ENCODE measurements around the gene RC3H2. TPM values are rescaled to one million over a fixed set of nuclear protein-coding genes. Genes with fewer than 3 reads are reported as not detected.

RC3H2 gene, protein sequence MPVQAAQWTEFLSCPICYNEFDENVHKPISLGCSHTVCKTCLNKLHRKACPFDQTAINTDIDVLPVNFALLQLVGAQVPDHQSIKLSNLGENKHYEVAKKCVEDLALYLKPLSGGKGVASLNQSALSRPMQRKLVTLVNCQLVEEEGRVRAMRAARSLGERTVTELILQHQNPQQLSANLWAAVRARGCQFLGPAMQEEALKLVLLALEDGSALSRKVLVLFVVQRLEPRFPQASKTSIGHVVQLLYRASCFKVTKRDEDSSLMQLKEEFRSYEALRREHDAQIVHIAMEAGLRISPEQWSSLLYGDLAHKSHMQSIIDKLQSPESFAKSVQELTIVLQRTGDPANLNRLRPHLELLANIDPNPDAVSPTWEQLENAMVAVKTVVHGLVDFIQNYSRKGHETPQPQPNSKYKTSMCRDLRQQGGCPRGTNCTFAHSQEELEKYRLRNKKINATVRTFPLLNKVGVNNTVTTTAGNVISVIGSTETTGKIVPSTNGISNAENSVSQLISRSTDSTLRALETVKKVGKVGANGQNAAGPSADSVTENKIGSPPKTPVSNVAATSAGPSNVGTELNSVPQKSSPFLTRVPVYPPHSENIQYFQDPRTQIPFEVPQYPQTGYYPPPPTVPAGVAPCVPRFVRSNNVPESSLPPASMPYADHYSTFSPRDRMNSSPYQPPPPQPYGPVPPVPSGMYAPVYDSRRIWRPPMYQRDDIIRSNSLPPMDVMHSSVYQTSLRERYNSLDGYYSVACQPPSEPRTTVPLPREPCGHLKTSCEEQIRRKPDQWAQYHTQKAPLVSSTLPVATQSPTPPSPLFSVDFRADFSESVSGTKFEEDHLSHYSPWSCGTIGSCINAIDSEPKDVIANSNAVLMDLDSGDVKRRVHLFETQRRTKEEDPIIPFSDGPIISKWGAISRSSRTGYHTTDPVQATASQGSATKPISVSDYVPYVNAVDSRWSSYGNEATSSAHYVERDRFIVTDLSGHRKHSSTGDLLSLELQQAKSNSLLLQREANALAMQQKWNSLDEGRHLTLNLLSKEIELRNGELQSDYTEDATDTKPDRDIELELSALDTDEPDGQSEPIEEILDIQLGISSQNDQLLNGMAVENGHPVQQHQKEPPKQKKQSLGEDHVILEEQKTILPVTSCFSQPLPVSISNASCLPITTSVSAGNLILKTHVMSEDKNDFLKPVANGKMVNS
- 34.9 and 35.7 TPM in 2 replicates for total RNA-seq
- polyA plus RNA-seq = 29.4 and 43.1 TPM in 2 replicates
- 15.9 and 24.9 TPM in 2 replicates for polyA plus RNA-seq (2012)
- polyA minus RNA-seq (ENCODE audit: low replicate concordance) = 18.0 and 19.0 TPM in 2 replicates

DNA sequence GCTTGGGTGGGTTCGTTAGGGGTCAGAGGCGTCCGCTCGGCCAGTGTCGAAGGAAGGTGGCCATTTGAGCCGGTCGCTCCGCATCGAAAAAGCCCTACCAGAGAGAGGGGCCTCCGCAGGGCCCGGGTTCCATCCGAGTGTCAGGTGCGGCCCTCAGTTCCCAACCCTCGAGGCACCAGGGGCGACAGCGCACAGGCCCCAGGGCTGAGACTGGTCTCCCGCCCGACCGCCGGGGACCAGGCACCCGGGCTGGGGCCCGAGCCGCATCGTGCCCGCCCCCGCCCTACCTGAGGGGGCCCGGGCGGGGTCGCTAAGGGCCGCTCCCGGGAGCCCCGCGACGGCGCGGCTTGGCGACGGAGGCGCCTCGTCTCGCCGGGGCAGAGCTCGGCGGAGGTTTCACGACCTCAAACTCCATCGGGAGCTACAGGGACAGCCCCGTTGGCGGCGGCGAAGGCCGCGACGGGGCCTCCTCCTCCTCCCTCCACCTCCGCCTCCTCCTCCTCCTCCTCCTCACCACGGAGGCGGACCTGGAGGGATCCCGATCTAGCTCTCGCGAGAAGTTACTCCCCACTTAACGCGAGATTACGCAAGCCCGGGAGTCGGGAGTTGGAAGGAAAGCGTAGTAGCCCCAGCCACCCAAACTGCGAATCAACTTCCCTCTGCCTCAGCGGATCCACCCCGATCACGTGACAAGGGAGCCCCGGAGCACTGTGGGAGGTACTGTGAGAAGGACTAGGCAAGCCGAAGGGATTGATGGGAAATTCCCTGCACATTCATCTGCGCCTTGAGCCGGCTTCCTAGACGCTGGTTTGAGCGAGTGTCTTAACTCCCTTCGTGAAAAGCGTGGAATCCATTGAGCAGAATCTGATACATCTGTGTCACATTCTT, at the start of gene RC3H2:
Gene RC3H2 (minus strand): TSS at position 537 of the 888 bp plus-strand sequence. CDS start 7,850 bp downstream, outside the sequence.
- no peaks in the 10 kb centered on the region for H3K27me3 ChIP-seq (ENCODE audit: control insufficient read depth, insufficient read depth, low read length)
- H4K20me1 ChIP-seq (ENCODE audit: control insufficient read depth, extremely low read depth, insufficient read depth, low read length) = no peaks in the 10 kb centered on the region
- peaks cover 50% of the 10 kb centered on the region for H3K79me2 ChIP-seq (ENCODE audit: control insufficient read depth, insufficient read depth, low read length)
- H3K4me3 ChIP-seq (replicated peaks in 1 of 4; ENCODE audit: control extremely low read depth in 1 of 4, insufficient read depth in 1 of 4, low read depth in 3 of 4, low read length in 4 of 4) = peak within 1 kb of the TSS; percentile 71 to 95 (median 74)
- no peaks in the 10 kb centered on the region for H3K36me3 ChIP-seq (ENCODE audit: control insufficient read depth, insufficient read depth, low read length)
- H3K4me2 ChIP-seq (ENCODE audit: extremely low read depth, insufficient read depth, low read length) = peak within 1 kb of the TSS; percentile 98
- H2AFZ ChIP-seq (ENCODE audit: low read length) = peak within 1 kb of the TSS; percentile 93
- peak; percentile 99 to 100 for DNase-seq (ENCODE audit: low read depth in 2 of 2)
- no peaks in the 10 kb centered on the region for H3K4me1 ChIP-seq (ENCODE audit: control insufficient read depth, extremely low read depth, insufficient read depth, low read length)
- peak within 1 kb of the TSS; percentile 96 for H3K9ac ChIP-seq (ENCODE audit: insufficient read depth, low read length)
- peak within 1 kb of the TSS; percentile 91 for H3K27ac ChIP-seq (ENCODE audit: insufficient read depth, low read length)
- no peaks in the 10 kb centered on the region for H3K9me3 ChIP-seq (ENCODE audit: control insufficient read depth, insufficient read depth, low read depth, low read length)
- TF ChIP-seq, protein P1, sequence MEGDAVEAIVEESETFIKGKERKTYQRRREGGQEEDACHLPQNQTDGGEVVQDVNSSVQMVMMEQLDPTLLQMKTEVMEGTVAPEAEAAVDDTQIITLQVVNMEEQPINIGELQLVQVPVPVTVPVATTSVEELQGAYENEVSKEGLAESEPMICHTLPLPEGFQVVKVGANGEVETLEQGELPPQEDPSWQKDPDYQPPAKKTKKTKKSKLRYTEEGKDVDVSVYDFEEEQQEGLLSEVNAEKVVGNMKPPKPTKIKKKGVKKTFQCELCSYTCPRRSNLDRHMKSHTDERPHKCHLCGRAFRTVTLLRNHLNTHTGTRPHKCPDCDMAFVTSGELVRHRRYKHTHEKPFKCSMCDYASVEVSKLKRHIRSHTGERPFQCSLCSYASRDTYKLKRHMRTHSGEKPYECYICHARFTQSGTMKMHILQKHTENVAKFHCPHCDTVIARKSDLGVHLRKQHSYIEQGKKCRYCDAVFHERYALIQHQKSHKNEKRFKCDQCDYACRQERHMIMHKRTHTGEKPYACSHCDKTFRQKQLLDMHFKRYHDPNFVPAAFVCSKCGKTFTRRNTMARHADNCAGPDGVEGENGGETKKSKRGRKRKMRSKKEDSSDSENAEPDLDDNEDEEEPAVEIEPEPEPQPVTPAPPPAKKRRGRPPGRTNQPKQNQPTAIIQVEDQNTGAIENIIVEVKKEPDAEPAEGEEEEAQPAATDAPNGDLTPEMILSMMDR (conservative IDR thresholded peaks at IDR 0.05 in 1 of 2, IDR thresholded peaks at IDR 0.05 in 1 of 2; ENCODE audit: low read depth in 1 of 2, low read length in 2 of 2) = no peak
- no peak for TF ChIP-seq EZH2 (IDR thresholded peaks at IDR 0.05; ENCODE audit: low read length, missing control alignments)

DNA sequence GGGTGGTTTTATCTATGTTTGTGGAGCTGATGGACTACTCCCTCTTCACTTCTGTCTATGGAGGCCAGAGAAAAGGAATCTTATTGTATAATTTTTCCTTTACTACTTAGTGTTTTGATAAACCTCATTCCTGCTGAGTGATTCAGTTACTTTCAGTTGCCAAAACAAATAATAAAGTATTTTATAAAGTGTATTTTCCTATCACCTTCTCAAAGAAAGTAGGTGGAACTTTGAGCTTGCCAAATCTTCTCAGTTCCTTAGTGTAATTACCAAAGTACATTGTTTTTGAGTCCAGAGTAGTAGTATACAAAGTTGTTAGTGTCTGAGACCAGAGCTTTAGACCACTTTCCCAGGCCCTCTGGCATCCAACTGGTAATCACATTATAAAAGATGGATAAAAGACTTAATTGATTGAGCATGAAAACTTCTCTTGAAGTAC, 49.1 kb upstream of the RC3H2 start:
- Histone ChIP-seq H3K9me3 (ENCODE audit: control insufficient read depth, insufficient read depth, low read depth, low read length) (no peaks in the 10 kb centered on the region), H3K4me3 (replicated peaks in 1 of 4; ENCODE audit: control extremely low read depth in 1 of 4, insufficient read depth in 1 of 4, low read depth in 3 of 4, low read length in 4 of 4) (no peak overlapping the region), H3K9ac (ENCODE audit: insufficient read depth, low read length) (no peak overlapping the region), H3K4me2 (ENCODE audit: extremely low read depth, insufficient read depth, low read length) (peak overlapping the region; percentile 27), H3K4me1 (ENCODE audit: control insufficient read depth, extremely low read depth, insufficient read depth, low read length) (no peaks in the 10 kb centered on the region), H4K20me1 (ENCODE audit: control insufficient read depth, extremely low read depth, insufficient read depth, low read length) (no peaks in the 10 kb centered on the region), H3K27ac (ENCODE audit: insufficient read depth, low read length) (no peak overlapping the region), H3K36me3 (ENCODE audit: control insufficient read depth, insufficient read depth, low read length) (no peaks in the 10 kb centered on the region), H2AFZ (ENCODE audit: low read length) (no peak overlapping the region), H3K27me3 (ENCODE audit: control insufficient read depth, insufficient read depth, low read length) (no peaks in the 10 kb centered on the region), H3K79me2 (ENCODE audit: control insufficient read depth, insufficient read depth, low read length) (peaks cover 36% of the 10 kb centered on the region)
- TF ChIP-seq, protein P1 (conservative IDR thresholded peaks at IDR 0.05 in 1 of 2, IDR thresholded peaks at IDR 0.05 in 1 of 2; ENCODE audit: low read depth in 1 of 2, low read length in 2 of 2) = no peak
- peak; percentile 48 to 76 for DNase-seq (ENCODE audit: low read depth in 2 of 2)
